ENCODE measurements around the gene STK38. TPM values are rescaled to one million over a fixed set of nuclear protein-coding genes. Genes with fewer than 3 reads are reported as not detected.

The STK38 gene
- total and polyA plus RNA-seq, 2 of the 13 experiments (the other 11 are each of a cell fraction or from before 2014, with no cell fraction given) = 10.3 to 20.7 TPM

DNA sequence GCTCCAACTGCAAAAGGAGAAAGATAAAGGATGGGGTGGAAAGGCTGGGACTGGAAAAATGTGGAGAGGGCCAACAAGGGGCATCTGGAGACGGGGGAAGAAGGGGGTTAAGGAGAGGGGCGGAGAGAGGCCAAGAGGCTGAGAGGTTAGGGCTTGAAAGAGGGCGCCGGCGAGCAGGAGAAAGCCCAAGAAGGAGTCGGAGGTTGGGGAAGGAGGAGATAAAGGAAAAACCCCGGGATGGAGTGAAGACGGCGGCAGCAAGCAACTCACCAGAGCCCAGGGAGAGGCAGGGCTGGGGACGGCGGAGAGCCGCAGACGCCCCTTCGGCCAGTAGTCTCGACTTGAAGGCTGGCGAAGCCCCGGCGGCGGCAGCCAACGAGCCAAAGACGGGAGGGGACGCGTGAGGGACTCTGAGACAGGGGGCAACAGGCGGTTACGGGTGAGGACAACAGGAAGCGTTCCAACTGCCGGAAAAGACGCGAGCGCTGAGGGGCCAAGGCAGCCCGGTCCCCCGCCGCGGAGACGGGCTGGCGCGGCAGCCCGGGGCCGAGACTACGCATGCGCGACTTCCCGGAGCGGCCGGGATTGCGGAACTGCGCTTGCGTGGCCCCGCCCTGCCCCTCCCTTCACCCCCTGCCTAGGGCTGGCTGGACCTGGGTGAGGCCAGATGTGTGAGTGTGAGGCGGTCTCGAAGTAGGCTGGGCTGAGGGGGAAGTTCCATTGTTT, at the start of gene STK38 (continued):
- TF ChIP-seq, protein P1, sequence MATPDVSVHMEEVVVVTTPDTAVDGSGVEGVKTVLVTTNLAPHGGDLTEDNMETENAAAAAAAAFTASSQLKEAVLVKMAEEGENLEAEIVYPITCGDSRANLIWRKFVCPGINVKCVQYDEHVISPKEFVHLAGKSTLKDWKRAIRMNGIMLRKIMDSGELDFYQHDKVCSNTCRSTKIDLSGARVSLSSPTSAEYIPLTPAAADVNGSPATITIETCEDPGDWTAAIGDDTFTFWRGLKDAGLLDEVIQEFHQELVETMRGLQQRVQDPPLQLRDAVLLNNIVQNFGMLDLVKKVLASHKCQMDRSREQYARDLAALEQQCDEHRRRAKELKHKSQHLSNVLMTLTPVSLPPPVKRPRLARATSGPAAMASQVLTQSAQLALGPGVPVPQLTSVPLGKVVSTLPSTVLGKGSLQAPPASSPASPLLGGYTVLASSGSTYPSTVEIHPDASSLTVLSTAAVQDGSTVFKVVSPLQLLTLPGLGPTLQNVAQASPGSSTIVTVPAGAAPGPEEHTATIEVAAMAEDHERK (CRISPR knock-in tag; IDR thresholded peaks at IDR 0.05; ENCODE audit: low read depth) = no peak
- peak; percentile 87; the same call in 1 of the 2 replicates for TF ChIP-seq ZNF124 (CRISPR knock-in tag; IDR thresholded peaks at IDR 0.05)
- no peak for TF ChIP-seq REL (CRISPR knock-in tag; conservative IDR thresholded peaks at IDR 0.05)
- TF ChIP-seq ZNF790 (CRISPR knock-in tag; IDR thresholded peaks at IDR 0.05; ENCODE audit: borderline replicate concordance) = 0 out of 2 replicates have a peak, but pooled peaks have one; percentile 80
- TF ChIP-seq ZFP36 (IDR thresholded peaks at IDR 0.05; ENCODE audit: borderline replicate concordance, low read depth, low read length, partially characterized antibody) = no peak
- TF ChIP-seq FOXO1 (CRISPR knock-in tag; IDR thresholded peaks at IDR 0.05) = 0 out of 2 replicates have a peak, but pooled peaks have one; percentile 46
- TF ChIP-seq ZNF224 (CRISPR knock-in tag; IDR thresholded peaks at IDR 0.05) = no peak
- TF ChIP-seq, protein P2, sequence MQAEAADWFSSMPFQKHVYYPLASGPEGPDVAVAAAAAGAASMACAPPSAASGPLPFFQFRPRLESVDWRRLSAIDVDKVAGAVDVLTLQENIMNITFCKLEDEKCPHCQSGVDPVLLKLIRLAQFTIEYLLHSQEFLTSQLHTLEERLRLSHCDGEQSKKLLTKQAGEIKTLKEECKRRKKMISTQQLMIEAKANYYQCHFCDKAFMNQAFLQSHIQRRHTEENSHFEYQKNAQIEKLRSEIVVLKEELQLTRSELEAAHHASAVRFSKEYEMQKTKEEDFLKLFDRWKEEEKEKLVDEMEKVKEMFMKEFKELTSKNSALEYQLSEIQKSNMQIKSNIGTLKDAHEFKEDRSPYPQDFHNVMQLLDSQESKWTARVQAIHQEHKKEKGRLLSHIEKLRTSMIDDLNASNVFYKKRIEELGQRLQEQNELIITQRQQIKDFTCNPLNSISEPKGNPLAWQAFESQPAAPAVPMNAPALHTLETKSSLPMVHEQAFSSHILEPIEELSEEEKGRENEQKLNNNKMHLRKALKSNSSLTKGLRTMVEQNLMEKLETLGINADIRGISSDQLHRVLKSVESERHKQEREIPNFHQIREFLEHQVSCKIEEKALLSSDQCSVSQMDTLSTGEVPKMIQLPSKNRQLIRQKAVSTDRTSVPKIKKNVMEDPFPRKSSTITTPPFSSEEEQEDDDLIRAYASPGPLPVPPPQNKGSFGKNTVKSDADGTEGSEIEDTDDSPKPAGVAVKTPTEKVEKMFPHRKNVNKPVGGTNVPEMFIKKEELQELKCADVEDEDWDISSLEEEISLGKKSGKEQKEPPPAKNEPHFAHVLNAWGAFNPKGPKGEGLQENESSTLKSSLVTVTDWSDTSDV (CRISPR knock-in tag; IDR thresholded peaks at IDR 0.05) = no peak
- TF ChIP-seq ZNF207 (IDR thresholded peaks at IDR 0.05; ENCODE audit: borderline replicate concordance) = no peak
- no peak; the same call in 1 of the 2 replicates for TF ChIP-seq ZNF550 (CRISPR knock-in tag; IDR thresholded peaks at IDR 0.05; ENCODE audit: borderline replicate concordance)
- peak; percentile 88 for TF ChIP-seq HES4 (CRISPR knock-in tag; IDR thresholded peaks at IDR 0.05; ENCODE audit: borderline replicate concordance)
- peak; percentile 31 for TF ChIP-seq TEAD3 (CRISPR knock-in tag; optimal IDR thresholded peaks at IDR 0.05; ENCODE audit: borderline replicate concordance)
- TF ChIP-seq ISL2 (CRISPR knock-in tag; IDR thresholded peaks at IDR 0.05) = peak; percentile 69; the same call in 1 of the 2 replicates
- TF ChIP-seq GPN1 (CRISPR knock-in tag; IDR thresholded peaks at IDR 0.05; ENCODE audit: borderline replicate concordance) = no peak
- 0 out of 2 replicates have a peak, but pooled peaks have one; percentile 60 for TF ChIP-seq ZNF747 (CRISPR knock-in tag; IDR thresholded peaks at IDR 0.05; ENCODE audit: borderline replicate concordance)
- no peak for TF ChIP-seq TCF7L2 (IDR thresholded peaks at IDR 0.05; ENCODE audit: low read depth, low read length)
- TF ChIP-seq, protein P3, sequence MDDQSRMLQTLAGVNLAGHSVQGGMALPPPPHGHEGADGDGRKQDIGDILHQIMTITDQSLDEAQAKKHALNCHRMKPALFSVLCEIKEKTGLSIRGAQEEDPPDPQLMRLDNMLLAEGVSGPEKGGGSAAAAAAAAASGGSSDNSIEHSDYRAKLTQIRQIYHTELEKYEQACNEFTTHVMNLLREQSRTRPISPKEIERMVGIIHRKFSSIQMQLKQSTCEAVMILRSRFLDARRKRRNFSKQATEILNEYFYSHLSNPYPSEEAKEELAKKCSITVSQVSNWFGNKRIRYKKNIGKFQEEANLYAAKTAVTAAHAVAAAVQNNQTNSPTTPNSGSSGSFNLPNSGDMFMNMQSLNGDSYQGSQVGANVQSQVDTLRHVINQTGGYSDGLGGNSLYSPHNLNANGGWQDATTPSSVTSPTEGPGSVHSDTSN (CRISPR knock-in tag; IDR thresholded peaks at IDR 0.05; ENCODE audit: borderline replicate concordance) = no peak
- TF ChIP-seq AFF4 (CRISPR knock-in tag; IDR thresholded peaks at IDR 0.05) = no peak
- TF ChIP-seq SUZ12 (IDR thresholded peaks at IDR 0.05; ENCODE audit: low read depth, low read length) = no peak
- TF ChIP-seq ZNF644 (CRISPR knock-in tag; IDR thresholded peaks at IDR 0.05; ENCODE audit: low read depth) = no peak
- 0 out of 2 replicates have a peak, but pooled peaks have one; percentile 49 for TF ChIP-seq MIXL1 (CRISPR knock-in tag; IDR thresholded peaks at IDR 0.05)
